Measurements from ENCODE around the gene ANKRD10.
A peak's percentile ranks its signal among the peaks of the same experiment; 100 is the strongest.

Gene ANKRD10

DNA sequence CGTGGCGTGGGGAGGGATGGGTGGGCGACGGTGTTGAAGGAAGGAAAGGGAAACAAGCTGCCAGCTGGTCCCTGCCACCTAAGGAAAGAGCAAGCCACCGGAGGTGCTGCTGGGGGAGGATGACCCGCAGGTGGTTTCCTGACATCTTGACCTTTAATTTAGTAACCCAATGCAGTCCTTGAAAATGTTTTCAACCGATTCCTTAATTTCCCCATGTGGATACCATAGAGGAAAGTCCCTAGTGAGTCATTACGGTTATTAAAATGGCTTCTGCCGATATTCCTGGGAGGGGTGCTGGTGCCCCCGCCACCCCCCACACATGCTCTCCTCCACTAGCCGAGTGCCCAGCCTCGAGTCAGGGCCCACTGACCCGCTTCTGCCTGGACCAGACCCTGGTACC, 6.3 kb upstream of the ANKRD10 start:
- no peak overlapping the region for H3K4me2 ChIP-seq (ENCODE audit: low read depth, low read length, poor library complexity, severe bottlenecking)
- TF ChIP-seq, protein P1, sequence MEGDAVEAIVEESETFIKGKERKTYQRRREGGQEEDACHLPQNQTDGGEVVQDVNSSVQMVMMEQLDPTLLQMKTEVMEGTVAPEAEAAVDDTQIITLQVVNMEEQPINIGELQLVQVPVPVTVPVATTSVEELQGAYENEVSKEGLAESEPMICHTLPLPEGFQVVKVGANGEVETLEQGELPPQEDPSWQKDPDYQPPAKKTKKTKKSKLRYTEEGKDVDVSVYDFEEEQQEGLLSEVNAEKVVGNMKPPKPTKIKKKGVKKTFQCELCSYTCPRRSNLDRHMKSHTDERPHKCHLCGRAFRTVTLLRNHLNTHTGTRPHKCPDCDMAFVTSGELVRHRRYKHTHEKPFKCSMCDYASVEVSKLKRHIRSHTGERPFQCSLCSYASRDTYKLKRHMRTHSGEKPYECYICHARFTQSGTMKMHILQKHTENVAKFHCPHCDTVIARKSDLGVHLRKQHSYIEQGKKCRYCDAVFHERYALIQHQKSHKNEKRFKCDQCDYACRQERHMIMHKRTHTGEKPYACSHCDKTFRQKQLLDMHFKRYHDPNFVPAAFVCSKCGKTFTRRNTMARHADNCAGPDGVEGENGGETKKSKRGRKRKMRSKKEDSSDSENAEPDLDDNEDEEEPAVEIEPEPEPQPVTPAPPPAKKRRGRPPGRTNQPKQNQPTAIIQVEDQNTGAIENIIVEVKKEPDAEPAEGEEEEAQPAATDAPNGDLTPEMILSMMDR (IDR thresholded peaks at IDR 0.05; ENCODE audit: insufficient read depth, low read length, poor library complexity, severe bottlenecking) = no peak
- no peak for TF ChIP-seq EZH2phosphoT487 (conservative IDR thresholded peaks at IDR 0.05; ENCODE audit: low read length)

DNA sequence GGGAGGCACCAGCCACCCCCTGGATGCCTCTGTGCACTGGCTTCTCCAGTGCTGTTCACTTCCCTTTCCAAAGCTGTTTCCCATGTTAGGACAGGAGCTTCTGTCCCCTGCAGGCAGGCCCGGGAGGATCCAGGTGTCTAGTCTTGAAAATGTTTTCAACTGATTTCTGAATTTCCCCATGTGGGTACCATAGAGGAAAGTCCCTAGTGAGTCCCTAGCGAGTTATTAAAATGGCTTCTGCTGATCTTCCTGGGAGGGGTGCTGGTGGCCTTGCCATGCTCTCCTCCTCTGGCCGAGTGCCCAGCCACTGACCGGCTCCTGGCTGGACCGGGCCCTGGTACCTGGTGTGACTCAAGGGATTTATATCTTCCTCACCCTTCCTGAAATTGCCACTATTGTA, 5.2 kb upstream of the ANKRD10 start:
- H3K36me3 ChIP-seq (ENCODE audit: low read length) = no peaks in the 10 kb centered on the region
- H3K9ac ChIP-seq (ENCODE audit: low read length) = no peak overlapping the region
- H3K4me2 ChIP-seq (ENCODE audit: low read depth, low read length, poor library complexity, severe bottlenecking) = no peak overlapping the region
- peaks cover 5% of the 10 kb centered on the region; the same call in 1 of the 2 replicates for H3F3A ChIP-seq (ENCODE audit: insufficient read depth)
- no peak overlapping the region for H3K27ac ChIP-seq (ENCODE audit: low read depth, low read length)
- no peaks in the 10 kb centered on the region for H3K9me3 ChIP-seq (ENCODE audit: insufficient read depth, low read length)
- no peaks in the 10 kb centered on the region for H4K20me1 ChIP-seq (ENCODE audit: low read depth, low read length)
- no peak overlapping the region for H2AFZ ChIP-seq (ENCODE audit: low read depth, low read length, severe bottlenecking)
- H3K79me2 ChIP-seq (ENCODE audit: insufficient read depth, low read length) = no peaks in the 10 kb centered on the region
- H3K9me2 ChIP-seq (replicated peaks; ENCODE audit: insufficient read depth, low read length) = no peaks in the 10 kb centered on the region
- no peak for TF ChIP-seq EZH2phosphoT487 (conservative IDR thresholded peaks at IDR 0.05; ENCODE audit: low read length)
- TF ChIP-seq, protein P1 (IDR thresholded peaks at IDR 0.05; ENCODE audit: insufficient read depth, low read length, poor library complexity, severe bottlenecking) = no peak
- H3K4me3 ChIP-seq (ENCODE audit: insufficient read depth, low read length, poor library complexity, severe bottlenecking) = no peak overlapping the region
- no peaks in the 10 kb centered on the region for H3K27me3 ChIP-seq (ENCODE audit: low read length)

More for the DNA sequence above, 6.3 kb upstream of the ANKRD10 start:
- Histone ChIP-seq H3K9me3 (ENCODE audit: insufficient read depth, low read length) (no peaks in the 10 kb centered on the region), H3K27me3 (ENCODE audit: low read length) (no peaks in the 10 kb centered on the region), H2AFZ (ENCODE audit: low read depth, low read length, severe bottlenecking) (no peak overlapping the region), H3F3A (ENCODE audit: insufficient read depth) (peaks cover 2% of the 10 kb centered on the region; the same call in 1 of the 2 replicates), H4K20me1 (ENCODE audit: low read depth, low read length) (no peaks in the 10 kb centered on the region), H3K27ac (ENCODE audit: low read depth, low read length) (no peak overlapping the region), H3K9me2 (replicated peaks; ENCODE audit: insufficient read depth, low read length) (no peaks in the 10 kb centered on the region), H3K9ac (ENCODE audit: low read length) (no peak overlapping the region), H3K4me3 (ENCODE audit: insufficient read depth, low read length, poor library complexity, severe bottlenecking) (no peak overlapping the region), H3K79me2 (ENCODE audit: insufficient read depth, low read length) (no peaks in the 10 kb centered on the region), H3K36me3 (ENCODE audit: low read length) (no peaks in the 10 kb centered on the region)

DNA sequence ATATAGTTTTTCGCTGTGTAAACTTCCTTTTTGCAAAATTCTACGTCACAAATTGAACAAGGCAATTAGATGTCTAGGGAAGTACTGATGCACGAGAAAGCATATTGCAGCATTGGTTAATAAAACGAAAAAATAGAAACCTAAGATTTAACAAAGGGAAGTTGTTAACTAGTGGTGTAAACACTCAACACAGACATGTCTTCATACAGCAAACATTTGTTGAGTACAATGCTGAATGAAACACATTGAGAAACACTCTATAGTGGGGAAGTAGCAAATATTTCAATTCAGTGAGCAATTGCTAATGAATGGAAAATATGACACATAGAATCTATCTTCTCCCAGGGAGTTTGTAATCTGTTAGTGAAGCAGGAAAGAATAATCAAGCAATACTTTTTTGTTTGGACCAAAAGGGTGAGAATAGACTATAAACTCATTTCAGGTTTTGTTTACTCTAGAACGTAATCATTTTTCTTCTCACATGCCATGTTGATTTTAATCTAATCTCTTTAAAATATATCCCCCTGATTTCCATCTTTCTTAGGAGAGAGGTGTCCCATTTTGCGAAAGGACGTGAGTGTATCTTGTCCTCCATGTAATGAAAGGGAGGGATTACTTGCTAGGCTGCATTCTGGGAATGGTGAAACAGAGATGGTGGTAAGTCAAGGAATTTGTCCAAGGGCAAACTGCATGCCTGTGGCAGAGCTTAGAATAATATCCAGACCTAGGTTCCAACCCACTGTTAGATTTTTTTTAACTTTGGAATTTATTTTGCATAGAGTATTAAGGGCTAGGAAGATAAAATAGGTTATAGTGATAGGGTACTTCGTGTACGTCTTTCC, 1.7 kb upstream of the ANKRD10 start:
- Histone ChIP-seq H2AFZ (ENCODE audit: low read depth, low read length, severe bottlenecking) (no peak overlapping the region), H4K20me1 (ENCODE audit: low read depth, low read length) (peaks cover 18% of the 10 kb centered on the region), H3K4me3 (ENCODE audit: insufficient read depth, low read length, poor library complexity, severe bottlenecking) (peak overlapping the region; percentile 81), H3K27ac (ENCODE audit: low read depth, low read length) (no peak overlapping the region), H3K9ac (ENCODE audit: low read length) (peak overlapping the region; percentile 99; the same call in 1 of the 2 replicates), H3F3A (ENCODE audit: insufficient read depth) (peaks cover 11% of the 10 kb centered on the region), H3K9me2 (replicated peaks; ENCODE audit: insufficient read depth, low read length) (no peaks in the 10 kb centered on the region), H3K4me2 (ENCODE audit: low read depth, low read length, poor library complexity, severe bottlenecking) (peak overlapping the region; percentile 67), H3K9me3 (ENCODE audit: insufficient read depth, low read length) (no peaks in the 10 kb centered on the region), H3K79me2 (ENCODE audit: insufficient read depth, low read length) (peaks cover 30% of the 10 kb centered on the region), H3K27me3 (ENCODE audit: low read length) (no peaks in the 10 kb centered on the region), H3K36me3 (ENCODE audit: low read length) (no peaks in the 10 kb centered on the region)
- TF ChIP-seq, protein P1 (IDR thresholded peaks at IDR 0.05; ENCODE audit: insufficient read depth, low read length, poor library complexity, severe bottlenecking) = no peak
- no peak for TF ChIP-seq EZH2phosphoT487 (conservative IDR thresholded peaks at IDR 0.05; ENCODE audit: low read length)
